ENCODE data around the gene ARMC5. TPM values are rescaled to one million over a fixed set of nuclear protein-coding genes. Genes with fewer than 3 reads are reported as not detected.

Gene ARMC5
- polyA plus RNA-seq, 2 of the 4 experiments (the other 2 are of a cell fraction): 3.2 to 6.1 TPM

DNA sequence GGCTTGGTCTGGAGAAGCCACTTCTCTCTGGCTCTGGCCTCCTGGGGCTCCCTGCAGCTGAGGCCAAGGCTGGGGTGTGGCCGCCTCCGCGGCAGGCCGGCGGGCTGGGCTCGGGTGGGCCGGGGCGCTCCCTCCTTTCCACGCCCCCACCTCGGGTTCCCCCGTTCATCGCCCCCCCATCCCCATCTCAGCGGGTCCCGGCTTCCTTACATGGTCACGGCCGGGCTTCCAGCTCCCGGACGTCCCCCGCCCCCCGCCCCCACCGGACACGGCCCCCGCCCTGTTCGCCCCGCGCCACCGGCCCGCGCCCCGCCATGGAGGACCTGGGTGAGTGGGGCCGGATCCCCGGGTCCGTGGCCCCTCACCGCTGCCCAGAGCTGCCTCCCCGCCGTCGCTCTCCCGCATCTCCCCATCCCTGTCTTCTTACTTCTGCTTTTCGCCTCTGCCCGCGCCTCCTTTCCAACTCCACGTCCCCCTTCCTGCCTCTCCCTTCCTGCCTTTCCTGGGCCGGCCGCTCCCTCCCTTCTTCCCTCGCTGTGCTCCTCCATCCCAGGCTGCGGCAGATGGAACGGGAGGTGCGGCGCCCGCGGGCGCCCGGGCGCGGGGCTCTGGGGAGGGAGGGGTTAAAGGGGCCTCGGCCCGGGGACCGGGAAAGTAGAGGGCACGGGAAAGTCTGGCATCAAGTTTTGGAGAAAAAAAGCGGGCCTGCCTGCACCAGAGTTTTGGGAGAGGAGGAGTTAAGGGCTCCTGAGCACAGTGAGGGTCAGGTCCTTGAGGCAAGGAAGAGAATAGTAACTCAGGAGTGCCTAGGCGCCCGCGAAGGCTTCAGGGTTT, 12.8 kb downstream of the ARMC5 start, which contains the start of gene TGFB1I1:
TSS of gene TGFB1I1 (plus strand) at position 278 of the 834 bp plus-strand sequence. CDS start at position 315, 37 bp downstream.
- under 1% methylated on average over 28 of the region's 63 CpGs for WGBS (ENCODE audit: missing lambda C conversion rate)
- no peak for FAIRE-seq
- H3K4me3 ChIP-seq: peak within 1 kb of the TSS; percentile 84
- H3K4me2 ChIP-seq: peak within 1 kb of the TSS; percentile 92
- ATAC-seq: peak; percentile 56 to 76
- peaks cover 9% of the 10 kb centered on the region for H3K4me1 ChIP-seq
- TF ChIP-seq, protein P1, sequence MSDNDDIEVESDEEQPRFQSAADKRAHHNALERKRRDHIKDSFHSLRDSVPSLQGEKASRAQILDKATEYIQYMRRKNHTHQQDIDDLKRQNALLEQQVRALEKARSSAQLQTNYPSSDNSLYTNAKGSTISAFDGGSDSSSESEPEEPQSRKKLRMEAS (IDR thresholded peaks at IDR 0.05): peak; percentile 55; the same call in 1 of the 2 replicates
- TF ChIP-seq POLR2A (IDR thresholded peaks at IDR 0.05; ENCODE audit: low read length) (peak; percentile 46), JUN (IDR thresholded peaks at IDR 0.05) (peak in 1 of 2 experiments; percentile 58; a peak in 2 of 5 replicates), NFE2L2 (conservative IDR thresholded peaks at IDR 0.05; ENCODE audit: low read length) (no peak), PHF8 (IDR thresholded peaks at IDR 0.05; ENCODE audit: borderline replicate concordance, low read depth) (peak; percentile 40; the same call in 1 of the 2 replicates), ZSCAN20 (CRISPR knock-in tag; IDR thresholded peaks at IDR 0.05) (no peak), RNF2 (IDR thresholded peaks at IDR 0.05; ENCODE audit: borderline replicate concordance, low read depth) (0 out of 2 replicates have a peak, but pooled peaks have one; percentile 86), KDM1A (IDR thresholded peaks at IDR 0.05; ENCODE audit: low read depth) (no peak)
- TF ChIP-seq, protein P2, sequence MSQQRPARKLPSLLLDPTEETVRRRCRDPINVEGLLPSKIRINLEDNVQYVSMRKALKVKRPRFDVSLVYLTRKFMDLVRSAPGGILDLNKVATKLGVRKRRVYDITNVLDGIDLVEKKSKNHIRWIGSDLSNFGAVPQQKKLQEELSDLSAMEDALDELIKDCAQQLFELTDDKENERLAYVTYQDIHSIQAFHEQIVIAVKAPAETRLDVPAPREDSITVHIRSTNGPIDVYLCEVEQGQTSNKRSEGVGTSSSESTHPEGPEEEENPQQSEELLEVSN (IDR thresholded peaks at IDR 0.05; ENCODE audit: borderline replicate concordance, low read depth): peak; percentile 36; the same call in 1 of the 2 replicates
- no peaks in the 10 kb centered on the region for H3K9me3 ChIP-seq
- peak within 1 kb of the TSS; percentile 94 to 99 for H3K27ac ChIP-seq
- POLR2A ChIA-PET: interaction anchor here (0.6 to 2.2 kb wide), 6 partner anchors 12 to 603 kb away, joined by 4 to 13 read pairs (median 8); partner anchors contain the start of genes ARMC5 and RUSF1
- peak; percentile 50 to 56 for DNase-seq (ENCODE audit: low read depth in 1 of 2, low spot score in 1 of 2)
- CTCF ChIA-PET: interaction anchor here (0.7 to 4.8 kb wide), 3 partner anchors 10 to 98 kb away, joined by 3 to 28 read pairs (median 4); partner anchors contain the start of gene ARMC5

DNA sequence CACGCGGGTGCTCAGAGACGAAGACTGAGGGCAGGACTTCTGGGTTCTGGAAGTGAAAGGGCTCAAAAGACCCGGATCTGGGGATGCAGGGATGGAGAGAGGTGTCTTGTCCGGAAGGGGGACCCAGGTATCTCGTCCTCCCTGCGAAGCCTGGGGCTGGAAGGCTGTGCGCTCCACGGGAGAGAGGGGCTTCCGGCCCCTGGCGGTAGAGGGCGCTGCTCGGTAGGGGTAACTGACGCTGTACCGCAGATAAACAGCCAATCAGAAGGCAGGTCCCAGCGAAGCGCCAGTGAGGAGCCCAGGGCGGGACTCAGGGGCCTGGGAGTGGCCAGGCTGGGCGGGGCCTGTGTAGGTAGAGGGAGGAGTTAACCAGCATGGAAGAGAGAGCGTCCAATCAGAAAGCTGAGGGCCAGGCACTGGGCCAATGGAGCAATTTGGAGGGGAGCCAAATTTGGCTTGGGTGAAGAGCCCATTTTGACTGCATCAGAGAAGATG, 13.5 kb downstream of the ARMC5 start:
- Histone ChIP-seq H3K27ac (peak overlapping the region; percentile 94 to 99), H3K4me2 (peak overlapping the region; percentile 92), H3K4me1 (peaks cover 9% of the 10 kb centered on the region), H3K9me3 (no peaks in the 10 kb centered on the region), H3K4me3 (peak overlapping the region; percentile 84)
- 25% methylated on average over 20 of the region's 20 CpGs for WGBS (ENCODE audit: missing lambda C conversion rate)
- ChIA-PET POLR2A (interaction anchor here (1.0 kb wide), 2 partner anchors 14 to 35 kb away, joined by 4 to 10 read pairs; partner anchors contain the start of genes ARMC5 and RUSF1), CTCF (interaction anchor here (0.6 to 1.0 kb wide), 4 partner anchors 9 to 15 kb away, joined by 3 to 4 read pairs (median 3); partner anchors contain the start of gene ARMC5)
- DNase-seq (ENCODE audit: low read depth in 1 of 2, low spot score in 1 of 2): peak; percentile 89 to 93
- ATAC-seq: peak; percentile 86 to 95
- no peak for FAIRE-seq
- TF ChIP-seq CHD4 (IDR thresholded peaks at IDR 0.05; ENCODE audit: borderline replicate concordance): 0 out of 2 replicates have a peak, but pooled peaks have one; percentile 70
- TF ChIP-seq ZSCAN20 (CRISPR knock-in tag; IDR thresholded peaks at IDR 0.05): no peak
- no peak for TF ChIP-seq RCOR1 (IDR thresholded peaks at IDR 0.05; ENCODE audit: low read depth, low read length)
- TF ChIP-seq CBX8 (IDR thresholded peaks at IDR 0.05): no peak
- TF ChIP-seq CEBPB (IDR thresholded peaks at IDR 0.05): no peak
- no peak for TF ChIP-seq CHD2 (IDR thresholded peaks at IDR 0.05; ENCODE audit: low read length, partially characterized antibody)
- no peak for TF ChIP-seq EP300 (IDR thresholded peaks at IDR 0.05)
- peak; percentile 56; the same call in 1 of the 2 replicates for TF ChIP-seq HOXB5 (CRISPR knock-in tag; IDR thresholded peaks at IDR 0.05)
- TF ChIP-seq, protein P3, sequence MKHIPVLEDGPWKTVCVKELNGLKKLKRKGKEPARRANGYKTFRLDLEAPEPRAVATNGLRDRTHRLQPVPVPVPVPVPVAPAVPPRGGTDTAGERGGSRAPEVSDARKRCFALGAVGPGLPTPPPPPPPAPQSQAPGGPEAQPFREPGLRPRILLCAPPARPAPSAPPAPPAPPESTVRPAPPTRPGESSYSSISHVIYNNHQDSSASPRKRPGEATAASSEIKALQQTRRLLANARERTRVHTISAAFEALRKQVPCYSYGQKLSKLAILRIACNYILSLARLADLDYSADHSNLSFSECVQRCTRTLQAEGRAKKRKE (CRISPR knock-in tag; IDR thresholded peaks at IDR 0.05; ENCODE audit: low read depth): 0 out of 2 replicates have a peak, but pooled peaks have one; percentile 59
- TF ChIP-seq HDAC2 (IDR thresholded peaks at IDR 0.05): no peak
- TF ChIP-seq RAD21 (conservative IDR thresholded peaks at IDR 0.05 in 1 of 2, IDR thresholded peaks at IDR 0.05 in 1 of 2): peak; percentile 21 to 28; a peak in 2 of 5 replicates
- TF ChIP-seq, protein P4, sequence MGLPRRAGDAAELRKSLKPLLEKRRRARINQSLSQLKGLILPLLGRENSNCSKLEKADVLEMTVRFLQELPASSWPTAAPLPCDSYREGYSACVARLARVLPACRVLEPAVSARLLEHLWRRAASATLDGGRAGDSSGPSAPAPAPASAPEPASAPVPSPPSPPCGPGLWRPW (IDR thresholded peaks at IDR 0.05): no peak
- TF ChIP-seq GATA3 (IDR thresholded peaks at IDR 0.05; ENCODE audit: borderline replicate concordance): no peak
- TF ChIP-seq, protein P5, sequence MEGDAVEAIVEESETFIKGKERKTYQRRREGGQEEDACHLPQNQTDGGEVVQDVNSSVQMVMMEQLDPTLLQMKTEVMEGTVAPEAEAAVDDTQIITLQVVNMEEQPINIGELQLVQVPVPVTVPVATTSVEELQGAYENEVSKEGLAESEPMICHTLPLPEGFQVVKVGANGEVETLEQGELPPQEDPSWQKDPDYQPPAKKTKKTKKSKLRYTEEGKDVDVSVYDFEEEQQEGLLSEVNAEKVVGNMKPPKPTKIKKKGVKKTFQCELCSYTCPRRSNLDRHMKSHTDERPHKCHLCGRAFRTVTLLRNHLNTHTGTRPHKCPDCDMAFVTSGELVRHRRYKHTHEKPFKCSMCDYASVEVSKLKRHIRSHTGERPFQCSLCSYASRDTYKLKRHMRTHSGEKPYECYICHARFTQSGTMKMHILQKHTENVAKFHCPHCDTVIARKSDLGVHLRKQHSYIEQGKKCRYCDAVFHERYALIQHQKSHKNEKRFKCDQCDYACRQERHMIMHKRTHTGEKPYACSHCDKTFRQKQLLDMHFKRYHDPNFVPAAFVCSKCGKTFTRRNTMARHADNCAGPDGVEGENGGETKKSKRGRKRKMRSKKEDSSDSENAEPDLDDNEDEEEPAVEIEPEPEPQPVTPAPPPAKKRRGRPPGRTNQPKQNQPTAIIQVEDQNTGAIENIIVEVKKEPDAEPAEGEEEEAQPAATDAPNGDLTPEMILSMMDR (IDR thresholded peaks at IDR 0.05): peak; percentile 76
- TF ChIP-seq, protein P2 (IDR thresholded peaks at IDR 0.05; ENCODE audit: borderline replicate concordance, low read depth): no peak; the same call in 1 of the 2 replicates
- TF ChIP-seq RFX5 (IDR thresholded peaks at IDR 0.05): no peak
- no peak for TF ChIP-seq ESRRA (IDR thresholded peaks at IDR 0.05; ENCODE audit: borderline replicate concordance, low read length)
- no peak for TF ChIP-seq HEYL (CRISPR knock-in tag; IDR thresholded peaks at IDR 0.05)
- no peak; the same call in 1 of the 2 replicates for TF ChIP-seq SREBF2 (IDR thresholded peaks at IDR 0.05)
- no peak for TF ChIP-seq FOSL2 (IDR thresholded peaks at IDR 0.05)
- peak; percentile 4; the same call in 1 of the 2 replicates for TF ChIP-seq FOSL2 (CRISPR knock-in tag; IDR thresholded peaks at IDR 0.05)
- TF ChIP-seq KDM1A (IDR thresholded peaks at IDR 0.05; ENCODE audit: low read depth): peak; percentile 32; the same call in 1 of the 2 replicates
- TF ChIP-seq SMC3 (IDR thresholded peaks at IDR 0.05): 0 out of 3 replicates have a peak, but pooled peaks have one; percentile 10
- TF ChIP-seq POLR2A (IDR thresholded peaks at IDR 0.05; ENCODE audit: low read length): peak; percentile 32; the same call in 1 of the 2 replicates
- no peak for TF ChIP-seq ZC3H11A (IDR thresholded peaks at IDR 0.05)
- no peak for TF ChIP-seq PHF8 (IDR thresholded peaks at IDR 0.05; ENCODE audit: borderline replicate concordance, low read depth)

Data from A549 (cell line).